Ishikawa (cell line): Measurements from ENCODE around the gene HNRNPLL.

Source experiments
- CEBPB ChIP-seq: IDR thresholded peaks from 2 replicates; pipeline ENCODE4 v1.6.1; 2012
- CREB1 ChIP-seq: IDR thresholded peaks from 2 replicates; pipeline ENCODE4 v1.6.1; 2012; ENCODE audit warnings: low read depth
- EGR1 ChIP-seq: IDR thresholded peaks from 2 replicates; pipeline ENCODE4 v1.6.1; 2012
- EP300 ChIP-seq: IDR thresholded peaks from 2 replicates; pipeline ENCODE4 v1.6.1; 2012; ENCODE audit warnings: borderline replicate concordance
- FOXM1 ChIP-seq: IDR thresholded peaks from 2 replicates; pipeline ENCODE4 v1.6.1; 2012; ENCODE audit warnings: low read depth, borderline replicate concordance
- NFIC ChIP-seq: IDR thresholded peaks from 2 replicates; pipeline ENCODE4 v1.6.1; 2012
- RAD21 ChIP-seq: IDR thresholded peaks from 2 replicates; pipeline ENCODE4 v1.6.1; 2012; ENCODE audit warnings: low read depth
- TAF1 ChIP-seq: IDR thresholded peaks from 2 replicates; pipeline ENCODE4 v1.6.1; 2012; ENCODE audit warnings: low read depth, mild to moderate bottlenecking
- TCF12 ChIP-seq: IDR thresholded peaks from 2 replicates; pipeline ENCODE4 v1.6.1; 2012; ENCODE audit warnings: low read depth
- TEAD4 ChIP-seq: IDR thresholded peaks from 2 replicates; pipeline ENCODE4 v1.6.1; 2012
- YY1 ChIP-seq: IDR thresholded peaks from 2 replicates; pipeline ENCODE4 v1.6.1; 2012; ENCODE audit warnings: low read depth
- ZBTB7A ChIP-seq: IDR thresholded peaks from 2 replicates; pipeline ENCODE4 v1.6.1; 2012; ENCODE audit warnings: low read depth
- TF ChIP-seq, protein P1 (sequence below): IDR thresholded peaks from 2 replicates; pipeline ENCODE4 v1.6.1; 2012
- TF ChIP-seq, protein P2 (sequence below): IDR thresholded peaks from 2 replicates; pipeline ENCODE4 v1.6.1; 2012; ENCODE audit warnings: low read depth, mild to moderate bottlenecking
- TF ChIP-seq, protein P3 (sequence below): IDR thresholded peaks from 2 replicates; pipeline ENCODE4 v1.6.1; 2012

Gene HNRNPLL

DNA sequence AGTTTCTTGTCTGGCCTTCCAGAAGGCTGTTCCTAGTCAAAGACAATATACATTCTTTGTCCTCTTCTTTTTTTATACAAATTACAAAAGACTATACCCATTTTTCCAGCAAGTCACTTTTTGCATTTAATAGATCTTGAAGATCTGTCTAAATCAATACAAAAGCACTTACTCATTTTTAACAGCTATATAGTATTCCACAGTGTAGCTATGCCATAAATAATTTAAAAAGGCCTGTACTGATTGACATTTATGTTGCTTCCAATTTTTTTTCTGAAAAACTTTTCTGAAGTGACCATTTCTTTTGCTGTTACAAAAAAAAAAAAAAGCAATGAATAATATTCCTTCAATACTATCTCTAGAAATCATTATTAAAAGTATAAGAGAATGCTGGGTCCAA lies 30.3 kb upstream of the HNRNPLL start:
- no peak for TF ChIP-seq EP300
- TF ChIP-seq, protein P1, sequence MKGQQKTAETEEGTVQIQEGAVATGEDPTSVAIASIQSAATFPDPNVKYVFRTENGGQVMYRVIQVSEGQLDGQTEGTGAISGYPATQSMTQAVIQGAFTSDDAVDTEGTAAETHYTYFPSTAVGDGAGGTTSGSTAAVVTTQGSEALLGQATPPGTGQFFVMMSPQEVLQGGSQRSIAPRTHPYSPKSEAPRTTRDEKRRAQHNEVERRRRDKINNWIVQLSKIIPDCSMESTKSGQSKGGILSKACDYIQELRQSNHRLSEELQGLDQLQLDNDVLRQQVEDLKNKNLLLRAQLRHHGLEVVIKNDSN = no peak
- no peak for TF ChIP-seq TCF12
- no peak for TF ChIP-seq CREB1
- no peak for TF ChIP-seq FOXM1

DNA sequence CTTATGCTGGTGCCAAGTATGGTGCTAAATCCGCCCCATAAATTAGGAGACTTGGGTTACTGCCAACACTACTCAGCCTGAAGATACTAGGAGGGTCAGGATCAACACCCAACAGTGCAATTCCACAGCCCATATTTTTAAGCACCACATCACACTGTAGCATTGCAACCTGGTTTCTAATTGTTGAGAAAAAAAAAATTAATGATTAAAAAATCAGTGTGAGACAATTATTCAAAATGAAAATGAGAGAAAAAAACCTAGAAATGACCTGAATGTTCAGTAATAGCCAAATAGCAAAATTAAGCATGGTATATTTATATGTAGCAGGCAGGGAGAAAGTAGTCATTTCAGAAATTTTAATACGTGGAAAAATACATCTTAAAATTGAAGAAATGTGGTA lies 29.2 kb upstream of the HNRNPLL start:
- TF ChIP-seq EGR1 = no peak
- no peak for TF ChIP-seq ZBTB7A
- no peak for TF ChIP-seq CEBPB
- no peak for TF ChIP-seq CREB1
- no peak for TF ChIP-seq EP300
- TF ChIP-seq NFIC = no peak
- TF ChIP-seq RAD21 = no peak
- TF ChIP-seq FOXM1 = no peak
- TF ChIP-seq, protein P2, sequence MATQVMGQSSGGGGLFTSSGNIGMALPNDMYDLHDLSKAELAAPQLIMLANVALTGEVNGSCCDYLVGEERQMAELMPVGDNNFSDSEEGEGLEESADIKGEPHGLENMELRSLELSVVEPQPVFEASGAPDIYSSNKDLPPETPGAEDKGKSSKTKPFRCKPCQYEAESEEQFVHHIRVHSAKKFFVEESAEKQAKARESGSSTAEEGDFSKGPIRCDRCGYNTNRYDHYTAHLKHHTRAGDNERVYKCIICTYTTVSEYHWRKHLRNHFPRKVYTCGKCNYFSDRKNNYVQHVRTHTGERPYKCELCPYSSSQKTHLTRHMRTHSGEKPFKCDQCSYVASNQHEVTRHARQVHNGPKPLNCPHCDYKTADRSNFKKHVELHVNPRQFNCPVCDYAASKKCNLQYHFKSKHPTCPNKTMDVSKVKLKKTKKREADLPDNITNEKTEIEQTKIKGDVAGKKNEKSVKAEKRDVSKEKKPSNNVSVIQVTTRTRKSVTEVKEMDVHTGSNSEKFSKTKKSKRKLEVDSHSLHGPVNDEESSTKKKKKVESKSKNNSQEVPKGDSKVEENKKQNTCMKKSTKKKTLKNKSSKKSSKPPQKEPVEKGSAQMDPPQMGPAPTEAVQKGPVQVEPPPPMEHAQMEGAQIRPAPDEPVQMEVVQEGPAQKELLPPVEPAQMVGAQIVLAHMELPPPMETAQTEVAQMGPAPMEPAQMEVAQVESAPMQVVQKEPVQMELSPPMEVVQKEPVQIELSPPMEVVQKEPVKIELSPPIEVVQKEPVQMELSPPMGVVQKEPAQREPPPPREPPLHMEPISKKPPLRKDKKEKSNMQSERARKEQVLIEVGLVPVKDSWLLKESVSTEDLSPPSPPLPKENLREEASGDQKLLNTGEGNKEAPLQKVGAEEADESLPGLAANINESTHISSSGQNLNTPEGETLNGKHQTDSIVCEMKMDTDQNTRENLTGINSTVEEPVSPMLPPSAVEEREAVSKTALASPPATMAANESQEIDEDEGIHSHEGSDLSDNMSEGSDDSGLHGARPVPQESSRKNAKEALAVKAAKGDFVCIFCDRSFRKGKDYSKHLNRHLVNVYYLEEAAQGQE = no peak
- no peak for TF ChIP-seq TCF12
- TF ChIP-seq, protein P1 = no peak
- TF ChIP-seq TEAD4 = no peak

DNA sequence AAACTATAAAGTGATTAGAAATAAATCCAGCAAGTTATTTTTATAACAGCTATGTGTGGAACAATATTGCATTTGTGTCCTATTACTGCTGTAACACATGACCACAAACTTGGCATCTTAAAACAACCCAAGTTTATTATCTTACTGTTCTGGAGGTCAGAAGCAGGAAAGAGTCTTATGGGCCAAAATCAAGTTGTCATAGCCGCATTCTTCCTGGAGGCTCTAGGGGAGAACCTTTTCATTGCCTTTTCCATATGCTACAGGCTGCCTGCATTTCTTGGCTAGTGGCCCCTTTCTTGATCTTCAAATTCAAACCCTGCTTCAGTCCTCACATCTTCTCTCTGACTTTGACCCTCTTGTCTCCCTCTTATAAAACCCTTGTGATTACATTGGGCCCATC lies 27.0 kb upstream of the HNRNPLL start:
- TF ChIP-seq, protein P2 = no peak
- TF ChIP-seq FOXM1 (no peak), YY1 (no peak), RAD21 (no peak), NFIC (no peak), ZBTB7A (no peak), EGR1 (no peak), CEBPB (no peak), EP300 (no peak)
- TF ChIP-seq, protein P3, sequence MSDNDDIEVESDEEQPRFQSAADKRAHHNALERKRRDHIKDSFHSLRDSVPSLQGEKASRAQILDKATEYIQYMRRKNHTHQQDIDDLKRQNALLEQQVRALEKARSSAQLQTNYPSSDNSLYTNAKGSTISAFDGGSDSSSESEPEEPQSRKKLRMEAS = no peak
- TF ChIP-seq, protein P1 = no peak

DNA sequence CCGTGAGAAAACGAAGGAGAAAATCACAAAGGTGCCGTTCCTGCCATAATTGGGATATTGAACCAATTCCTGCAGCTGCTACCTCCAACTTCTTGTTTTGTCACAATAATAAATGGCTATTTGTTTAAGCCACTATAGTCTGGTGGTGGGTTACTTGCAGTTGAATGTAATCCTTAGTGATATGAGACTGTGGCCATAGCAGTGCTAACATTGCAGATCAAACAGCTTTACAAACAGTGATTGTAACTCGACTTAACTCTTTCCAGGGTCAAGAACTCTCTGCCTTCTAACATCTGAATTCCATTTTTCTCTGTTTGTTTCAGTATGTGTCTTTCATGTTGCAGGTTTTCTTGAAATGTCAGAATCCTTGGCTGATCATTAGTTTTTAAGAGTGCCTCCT lies 24.7 kb upstream of the HNRNPLL start:
- TF ChIP-seq, protein P2 = no peak
- TF ChIP-seq CREB1 (no peak), YY1 (no peak), CEBPB (no peak), NFIC (no peak), TCF12 (no peak), EGR1 (no peak), RAD21 (no peak), FOXM1 (no peak), TAF1 (no peak), TEAD4 (no peak), EP300 (no peak), ZBTB7A (no peak)
- TF ChIP-seq, protein P3 = no peak
- TF ChIP-seq, protein P1 = no peak
